ENCODE measurements around the gene ADD3. TPM values are rescaled to one million over a fixed set of nuclear protein-coding genes. Genes with fewer than 3 reads are reported as not detected.

Gene ADD3
- total and polyA plus RNA-seq, 2 of the 13 experiments (the other 11 are each of a cell fraction or from before 2014, with no cell fraction given): 44.7 to 57.5 TPM

DNA sequence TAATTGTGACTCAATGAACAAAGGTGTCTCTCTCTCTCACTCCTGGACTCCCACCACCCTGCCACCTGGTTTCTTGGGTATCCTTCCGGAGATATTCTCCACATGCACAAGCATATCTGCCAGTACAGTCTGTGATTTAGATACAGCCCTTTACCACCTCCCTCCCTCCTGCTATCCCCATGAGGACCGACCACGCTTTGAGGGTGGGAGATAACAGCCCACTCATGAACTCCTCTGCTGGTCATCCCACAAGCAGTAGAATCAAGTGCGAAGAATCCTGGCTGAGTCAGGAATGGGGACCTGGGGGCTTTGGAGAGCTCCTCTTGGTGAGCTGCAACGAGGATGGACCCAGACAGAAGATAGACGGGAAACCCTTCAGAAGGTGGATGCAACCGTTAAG, 171.4 kb downstream of the ADD3 start:
- no peak for ATAC-seq
- intact Hi-C loops (cut with micrococcal nuclease; ENCODE audit: unreplicated experiment): no loop called here
- no peak overlapping the region for H3K4me2 ChIP-seq (ENCODE audit: low read depth, low read length)
- POLR2A ChIA-PET: no interaction called here
- H3K9me3 ChIP-seq (ENCODE audit: low read length): no peaks in the 10 kb centered on the region
- no peaks in the 10 kb centered on the region; a peak in 4 of 5 replicates for H3K27me3 ChIP-seq (ENCODE audit: control insufficient read depth in 1 of 2, insufficient read depth in 2 of 2, low read length in 2 of 2)
- H2AFZ ChIP-seq (ENCODE audit: low read length): no peak overlapping the region
- H3K4me3 ChIP-seq (replicated peaks in 1 of 3; ENCODE audit: insufficient read depth in 1 of 3, low read depth in 2 of 3, low read length in 3 of 3): no peak overlapping the region
- no peak overlapping the region for H3K27ac ChIP-seq (ENCODE audit: extremely low read length, insufficient read depth, low read length)
- H3K79me2 ChIP-seq (ENCODE audit: insufficient read depth, low read length): no peaks in the 10 kb centered on the region
- H3K9ac ChIP-seq (ENCODE audit: insufficient read depth, low read depth, low read length): no peak overlapping the region
- no peaks in the 10 kb centered on the region for H4K20me1 ChIP-seq (ENCODE audit: insufficient read depth, low read length)
- no peaks in the 10 kb centered on the region for H3K36me3 ChIP-seq (replicated peaks in 1 of 2; ENCODE audit: control insufficient read depth in 1 of 2, insufficient read depth in 2 of 2, low read length in 2 of 2)
- 41% methylated on average over 7 of the region's 7 CpGs for WGBS (ENCODE audit: low lambda C conversion rate)
- CTCF ChIA-PET (ENCODE audit: low intra/inter-chr PET ratio, low total read pairs): no interaction called here
- TF ChIP-seq, protein P1, sequence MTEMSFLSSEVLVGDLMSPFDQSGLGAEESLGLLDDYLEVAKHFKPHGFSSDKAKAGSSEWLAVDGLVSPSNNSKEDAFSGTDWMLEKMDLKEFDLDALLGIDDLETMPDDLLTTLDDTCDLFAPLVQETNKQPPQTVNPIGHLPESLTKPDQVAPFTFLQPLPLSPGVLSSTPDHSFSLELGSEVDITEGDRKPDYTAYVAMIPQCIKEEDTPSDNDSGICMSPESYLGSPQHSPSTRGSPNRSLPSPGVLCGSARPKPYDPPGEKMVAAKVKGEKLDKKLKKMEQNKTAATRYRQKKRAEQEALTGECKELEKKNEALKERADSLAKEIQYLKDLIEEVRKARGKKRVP (CRISPR knock-in tag; IDR thresholded peaks at IDR 0.05): no peak
- TF ChIP-seq ZKSCAN1 (IDR thresholded peaks at IDR 0.05; ENCODE audit: low read length) (no peak), ZNF709 (CRISPR knock-in tag; IDR thresholded peaks at IDR 0.05) (no peak), FOSL1 (CRISPR knock-in tag; IDR thresholded peaks at IDR 0.05; ENCODE audit: borderline replicate concordance) (no peak), USF2 (IDR thresholded peaks at IDR 0.05; ENCODE audit: low read depth, low read length) (no peak), USF2 (CRISPR knock-in tag; IDR thresholded peaks at IDR 0.05; ENCODE audit: borderline replicate concordance) (no peak)
- BruUV-seq (replicated peaks): no TSS peak
- no peak for DNase-seq (ENCODE audit: low spot score)
- no peak for FAIRE-seq
- H3K4me1 ChIP-seq (ENCODE audit: insufficient read depth, low read length): no peaks in the 10 kb centered on the region
- in situ Hi-C loops (cut with HindIII; ENCODE audit: extremely low pct_ligation_motif_present, low pct_unique_long_range_greater_than_20kb): no loop called here

DNA sequence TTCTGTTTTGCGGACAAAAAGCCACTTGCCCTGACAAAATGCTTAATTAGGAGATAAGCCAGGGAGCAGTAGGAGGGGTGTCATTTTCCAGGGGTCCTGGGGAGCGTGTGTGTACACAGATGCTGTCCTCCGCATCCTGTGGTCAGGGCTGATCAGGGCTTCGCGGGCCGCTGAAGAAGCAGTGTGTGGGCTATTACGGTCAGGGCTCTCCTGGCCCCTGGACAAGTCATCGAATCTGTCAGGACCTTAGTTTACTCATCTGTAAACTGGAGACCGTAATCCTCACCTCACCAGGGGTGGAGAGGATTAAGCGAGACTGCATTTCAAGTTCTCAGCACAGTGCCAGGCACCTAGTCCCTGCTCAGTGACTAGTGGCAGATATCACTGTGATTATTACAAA, 173.7 kb downstream of the ADD3 start:
- no TSS peak for BruUV-seq (replicated peaks)
- 73% methylated on average over 4 of the region's 10 CpGs for WGBS (ENCODE audit: low lambda C conversion rate)
- in situ Hi-C loops (cut with HindIII; ENCODE audit: extremely low pct_ligation_motif_present, low pct_unique_long_range_greater_than_20kb): no loop called here

More for the DNA sequence above, 173.7 kb downstream of the ADD3 start:
- no peak overlapping the region for H3K27ac ChIP-seq (ENCODE audit: extremely low read length, insufficient read depth, low read length)
- no peaks in the 10 kb centered on the region for H3K9me3 ChIP-seq (ENCODE audit: low read length)
- FAIRE-seq: no peak
- no peaks in the 10 kb centered on the region for H3K79me2 ChIP-seq (ENCODE audit: insufficient read depth, low read length)
- no peaks in the 10 kb centered on the region; a peak in 4 of 5 replicates for H3K27me3 ChIP-seq (ENCODE audit: control insufficient read depth in 1 of 2, insufficient read depth in 2 of 2, low read length in 2 of 2)
- no peak for DNase-seq (ENCODE audit: low spot score)
- H3K4me2 ChIP-seq (ENCODE audit: low read depth, low read length): no peak overlapping the region
- no peak overlapping the region for H3K9ac ChIP-seq (ENCODE audit: insufficient read depth, low read depth, low read length)
- no peak overlapping the region for H2AFZ ChIP-seq (ENCODE audit: low read length)
- no peaks in the 10 kb centered on the region for H3K4me1 ChIP-seq (ENCODE audit: insufficient read depth, low read length)
- H3K36me3 ChIP-seq (replicated peaks in 1 of 2; ENCODE audit: control insufficient read depth in 1 of 2, insufficient read depth in 2 of 2, low read length in 2 of 2): no peaks in the 10 kb centered on the region
- no peaks in the 10 kb centered on the region for H4K20me1 ChIP-seq (ENCODE audit: insufficient read depth, low read length)
- TF ChIP-seq ZNF260 (CRISPR knock-in tag; IDR thresholded peaks at IDR 0.05; ENCODE audit: borderline replicate concordance, low read depth): no peak
- no peak for TF ChIP-seq ZNF567 (CRISPR knock-in tag; IDR thresholded peaks at IDR 0.05; ENCODE audit: borderline replicate concordance)
- TF ChIP-seq ZNF7 (CRISPR knock-in tag; IDR thresholded peaks at IDR 0.05): no peak
- no peak for ATAC-seq
- intact Hi-C loops (cut with micrococcal nuclease; ENCODE audit: unreplicated experiment): no loop called here
- CTCF ChIA-PET (ENCODE audit: low intra/inter-chr PET ratio, low total read pairs): no interaction called here
- POLR2A ChIA-PET: no interaction called here
- no peak overlapping the region for H3K4me3 ChIP-seq (replicated peaks in 1 of 3; ENCODE audit: insufficient read depth in 1 of 3, low read depth in 2 of 3, low read length in 3 of 3)

Measured in HepG2 (cell line).